A172 (cell line): Measurements from ENCODE around the gene BORCS8. TPM values are rescaled to one million over a fixed set of nuclear protein-coding genes. Genes with fewer than 3 reads are reported as not detected.
"Not testable (repeated sequence)": the region's sequence is repeated elsewhere in the genome, so short reads cannot be mapped to it uniquely, and the experiment has no call there.

Source experiments
- DNase-seq: peaks from one replicate; pipeline ENCODE4 v3.0.0-alpha.2; 2015; ENCODE audit warnings: low spot score
- total RNA-seq: library from RNA; depleted of rRNA; stranded (reverse); fragments of >200 nt; shearing (Covaris generic); gene quantifications from 2 replicates; pipeline ENCODE4 v1.2.3, GENCODE V29; 2014; rRNA removed

The BORCS8 gene
- total RNA-seq, 1 experiment from 2014 or later = 25.6 TPM

DNA sequence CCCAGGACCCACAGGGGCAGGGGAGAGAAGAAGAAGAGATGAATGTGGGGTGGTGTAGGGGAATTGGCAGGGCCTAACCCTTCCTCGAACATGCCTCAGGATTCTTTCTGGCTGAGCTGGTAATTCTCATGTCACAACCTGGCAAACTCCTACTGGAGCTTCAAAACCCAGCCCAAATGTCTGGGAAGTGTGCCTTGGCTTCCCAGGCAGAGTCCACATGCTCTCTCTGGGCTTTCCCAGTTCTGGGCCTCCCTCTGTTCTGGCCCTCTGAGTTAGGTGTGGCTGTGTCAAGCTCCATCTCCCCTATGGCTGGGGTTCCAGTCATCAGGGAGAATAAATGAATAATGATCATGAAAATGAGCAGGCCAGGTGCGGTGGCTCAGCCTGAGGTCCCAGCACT, 42.5 kb downstream of the BORCS8 start:
- no peak for DNase-seq

DNA sequence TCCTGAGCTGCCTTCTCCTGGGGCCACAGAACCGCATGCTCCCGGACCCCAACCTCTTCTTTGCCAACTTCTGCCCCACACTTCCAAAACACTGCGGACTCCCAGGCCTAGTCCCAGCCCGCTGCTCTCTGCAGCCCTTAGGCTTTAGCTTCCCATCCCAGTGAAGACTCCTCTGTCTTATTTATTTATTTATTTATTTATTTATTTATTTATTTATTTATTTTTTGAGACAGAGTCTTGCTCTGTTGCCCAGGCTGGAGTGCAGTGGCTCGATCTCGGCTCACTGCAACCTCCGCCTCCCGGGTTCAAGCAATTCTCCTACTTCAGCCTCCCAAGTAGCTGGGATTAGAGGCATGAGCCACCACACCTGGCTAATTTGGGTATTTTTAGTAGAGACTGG, 43.4 kb downstream of the BORCS8 start:
- DNase-seq = not testable (repeated sequence)

DNA sequence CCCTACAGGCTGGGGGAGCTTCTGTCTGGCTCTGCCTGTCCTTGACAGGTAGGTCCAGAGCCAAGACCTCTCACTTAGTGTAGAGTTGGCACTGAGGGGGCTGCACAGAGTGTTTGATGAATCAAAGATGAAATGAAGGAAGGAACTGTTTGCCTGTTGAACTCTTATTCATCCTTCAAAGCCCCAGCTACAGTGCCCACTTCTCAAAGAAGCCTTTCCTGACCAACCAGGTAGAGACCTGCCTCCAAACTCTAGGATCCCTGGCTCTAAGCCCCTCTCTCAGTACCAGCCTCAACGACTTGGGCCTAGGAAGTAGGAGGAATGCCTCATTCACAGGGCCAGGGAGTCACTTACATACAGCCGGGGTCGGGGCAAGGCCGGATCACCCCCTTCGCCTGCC, 44.6 kb downstream of the BORCS8 start:
- DNase-seq = no peak

DNA sequence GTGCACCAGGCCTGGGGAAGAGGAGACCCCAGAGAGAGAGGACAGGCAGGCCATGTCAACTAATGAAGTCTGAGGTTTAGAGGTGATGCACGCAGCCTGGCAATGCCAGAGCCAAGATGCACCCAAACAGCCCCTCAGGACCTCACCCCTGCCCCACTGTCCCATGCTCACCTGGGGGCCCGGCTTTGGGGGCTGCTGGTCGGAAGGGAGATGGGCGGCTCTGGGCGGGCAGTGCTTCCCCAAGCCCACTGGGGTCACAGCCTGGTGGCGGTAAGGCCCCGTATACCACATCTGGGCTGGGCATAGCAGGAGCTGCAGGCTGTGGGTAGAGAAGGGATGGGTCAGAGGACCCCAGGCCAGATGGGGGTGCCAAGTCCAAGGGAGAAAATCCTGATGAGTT, 45.1 kb downstream of the BORCS8 start:
- no peak for DNase-seq

DNA sequence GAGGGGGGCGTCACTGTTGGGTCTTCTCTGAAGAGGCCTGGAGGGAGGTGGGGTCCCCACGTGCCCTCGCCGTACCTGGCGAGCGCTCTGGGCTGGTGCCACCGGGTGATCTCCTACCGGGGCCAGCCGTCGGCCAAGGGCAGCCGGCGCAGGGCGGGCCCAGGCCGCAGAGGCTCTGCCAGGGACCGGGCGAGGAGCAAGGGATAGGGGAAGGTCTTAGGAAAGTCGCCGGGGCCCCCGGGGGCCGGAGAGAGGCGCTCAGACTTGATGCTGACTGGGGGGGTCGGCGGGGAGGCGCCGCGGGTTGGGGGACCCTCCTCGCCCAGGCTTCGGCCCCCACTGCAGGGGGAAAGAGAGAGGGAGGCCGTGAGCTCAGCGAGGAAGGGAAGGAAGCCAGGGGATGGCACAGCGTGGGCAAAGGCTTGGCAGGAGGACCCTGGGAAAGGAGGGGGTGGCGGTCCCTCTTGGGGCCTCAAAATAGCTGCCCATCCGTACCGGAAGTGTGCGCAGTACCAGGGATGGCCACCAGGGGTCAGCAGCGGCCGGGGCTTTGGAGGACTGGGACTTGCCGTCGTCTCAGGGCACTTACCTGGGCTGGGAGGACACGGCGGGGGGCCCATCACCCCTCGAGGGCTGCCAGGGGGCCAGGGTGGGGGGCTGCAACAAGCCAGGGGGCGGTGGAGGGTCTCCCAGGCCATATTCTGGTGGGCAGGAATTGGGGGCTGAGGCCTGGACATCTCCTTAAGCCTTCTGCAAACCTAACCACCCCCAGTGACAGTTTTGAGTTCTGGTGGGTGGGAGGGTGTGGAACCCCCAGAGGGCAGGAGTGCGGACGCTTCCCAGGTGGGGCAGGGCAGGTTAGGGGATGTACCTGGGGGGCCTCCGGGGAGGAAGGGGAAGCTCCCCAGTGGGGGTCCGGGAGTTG, 46.0 kb downstream of the BORCS8 start:
- DNase-seq = peak; percentile 34

DNA sequence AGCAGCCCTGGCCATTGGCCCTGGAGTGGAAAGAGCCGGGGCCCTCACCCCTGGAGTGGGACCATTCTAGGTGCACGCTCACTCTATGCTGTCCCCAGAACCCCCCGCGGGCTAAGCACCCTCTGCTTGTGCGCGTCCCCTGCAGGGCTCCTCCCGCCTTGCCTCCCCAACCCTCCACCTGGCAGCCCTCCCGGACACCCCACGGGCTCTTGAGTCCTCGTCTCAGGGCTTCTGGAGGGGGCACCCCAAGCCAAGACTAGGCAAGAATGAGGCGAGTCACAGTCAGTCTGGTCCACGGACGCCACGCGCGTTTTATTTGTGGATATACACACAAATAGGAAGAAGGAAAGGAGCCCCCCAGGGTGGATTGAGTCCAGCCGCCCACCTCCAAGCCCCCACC, 46.7 kb downstream of the BORCS8 start:
- no peak for DNase-seq

DNA sequence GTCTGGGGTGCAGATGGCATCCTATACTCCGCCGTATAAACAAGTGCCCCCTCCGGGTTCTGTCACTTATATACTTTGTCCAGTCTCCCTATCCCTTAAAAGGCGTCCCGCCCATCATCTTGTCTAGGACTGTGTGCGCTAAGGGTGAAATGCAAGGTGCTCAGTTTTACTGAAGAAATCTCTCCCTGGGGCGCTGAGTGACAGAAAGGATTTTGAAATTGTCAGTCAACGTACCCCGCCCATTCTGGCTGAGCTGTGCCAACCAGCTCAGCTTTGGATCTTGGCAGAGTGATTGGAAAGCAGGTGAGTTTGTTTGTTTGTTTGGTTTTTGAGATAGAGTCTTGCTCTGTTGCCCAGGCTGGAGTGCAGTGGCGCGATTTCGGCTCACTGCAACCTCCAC, 49.6 kb downstream of the BORCS8 start:
- DNase-seq = no peak

DNA sequence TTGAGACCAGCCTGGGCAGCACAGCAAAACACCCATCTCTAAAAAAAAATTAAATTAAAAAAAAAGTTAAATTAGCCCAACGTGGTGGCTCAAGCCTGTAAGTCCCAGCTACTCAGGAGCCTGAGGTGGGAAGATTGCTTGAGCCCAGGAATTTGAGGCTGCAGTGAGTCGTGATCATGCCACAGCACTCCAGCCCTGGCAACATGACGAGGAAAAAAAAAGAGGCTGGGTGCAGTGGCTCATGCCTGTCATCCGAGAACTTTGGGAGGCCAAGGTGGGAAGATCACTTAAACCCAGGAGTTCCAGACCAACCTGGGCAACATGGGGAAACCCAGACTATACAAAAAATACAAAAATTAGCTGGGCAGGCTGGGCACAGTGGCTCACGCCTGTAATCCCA, 51.5 kb downstream of the BORCS8 start:
- no peak for DNase-seq

DNA sequence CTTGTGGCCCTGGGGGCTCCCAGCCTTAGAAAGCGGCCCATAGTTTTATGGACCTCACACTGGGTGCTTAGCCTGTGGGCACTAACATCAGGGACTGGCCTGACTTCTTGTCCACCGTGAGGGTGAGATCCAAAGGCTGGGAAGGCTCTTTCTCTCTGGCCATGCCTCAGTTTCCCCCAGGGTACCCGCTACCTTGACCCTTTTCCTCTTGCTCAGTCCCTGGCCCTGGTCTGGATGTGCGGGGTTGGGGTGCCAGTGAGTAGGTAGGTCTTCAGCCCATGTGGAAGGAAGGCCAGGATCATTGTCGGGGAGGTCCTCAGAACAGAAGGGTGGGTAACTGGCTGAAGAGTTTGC, 52.1 kb downstream of the BORCS8 start:
- no peak for DNase-seq

DNA sequence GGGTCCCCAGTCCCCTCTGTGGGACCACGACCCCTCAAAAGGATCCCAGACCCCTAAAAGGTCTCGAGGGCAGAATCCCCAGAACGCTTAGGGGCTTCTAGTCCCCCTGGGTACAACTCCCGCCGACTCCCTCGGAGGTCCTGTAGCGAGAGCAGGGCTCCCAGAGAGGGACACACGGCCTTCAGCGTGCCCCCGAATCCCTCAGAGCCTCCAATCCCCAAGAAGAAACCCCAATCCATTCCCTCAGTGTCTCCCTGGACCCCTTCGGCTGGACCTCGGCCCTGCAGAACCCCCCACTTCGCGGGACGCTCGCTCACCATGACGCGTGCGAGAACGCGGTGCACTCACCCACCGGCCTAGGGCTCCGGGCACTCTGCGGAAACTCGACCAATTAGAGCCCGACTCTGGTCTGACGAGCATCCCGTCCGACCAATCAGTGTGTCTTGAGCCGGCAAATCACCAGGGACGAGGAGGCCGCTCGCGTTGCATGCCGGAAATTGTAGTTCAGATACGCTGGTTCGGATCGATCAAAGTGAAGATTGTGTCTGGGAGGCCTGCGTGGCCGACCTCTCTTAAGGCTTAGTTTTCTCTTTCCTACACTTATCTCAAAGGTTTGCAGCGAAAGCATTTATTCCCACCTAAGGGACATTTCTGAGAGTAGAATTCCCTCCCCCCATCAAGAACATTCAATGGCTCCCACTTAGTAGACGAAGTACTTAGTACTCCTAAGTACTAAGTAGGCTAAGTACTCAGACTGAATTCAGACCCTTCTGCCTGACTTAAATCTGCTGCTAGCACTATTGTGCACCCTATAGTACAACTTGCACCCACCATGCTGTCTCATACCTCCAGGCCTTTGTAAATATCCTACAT, 53.6 kb downstream of the BORCS8 start, which contains the start of gene TMEM161A:
Gene TMEM161A (minus strand): TSS at position 370 of the 873 bp plus-strand sequence. CDS start 50 bp downstream, at position 320.
- peak; percentile 98 for DNase-seq

DNA sequence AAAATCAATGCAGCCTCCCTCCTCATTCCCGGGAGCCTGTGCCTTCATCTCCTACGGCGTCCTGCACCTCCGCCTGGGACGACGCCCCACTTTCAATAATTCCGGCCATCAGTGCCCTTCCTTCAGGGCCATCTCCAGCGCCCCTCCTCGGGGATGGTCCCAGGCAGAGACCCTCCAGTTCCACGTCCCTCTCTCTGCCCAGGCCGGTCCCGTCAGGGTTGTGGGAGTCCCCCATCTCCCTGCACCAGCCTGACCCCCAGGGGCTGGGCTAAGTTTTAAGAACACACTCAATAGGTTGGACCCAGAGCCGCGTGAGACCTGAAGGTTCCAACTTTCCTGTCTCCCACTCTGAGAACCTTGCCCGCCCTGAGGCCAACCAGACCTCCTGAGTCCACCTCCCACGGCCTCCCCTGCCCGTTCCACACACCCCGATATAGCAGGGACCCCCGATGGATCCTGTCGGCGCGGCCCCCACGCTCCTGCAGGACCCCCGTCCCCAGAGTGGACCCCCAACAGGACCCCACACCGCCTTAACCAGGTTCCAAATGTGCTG, 54.3 kb downstream of the BORCS8 start:
- DNase-seq = no peak

DNA sequence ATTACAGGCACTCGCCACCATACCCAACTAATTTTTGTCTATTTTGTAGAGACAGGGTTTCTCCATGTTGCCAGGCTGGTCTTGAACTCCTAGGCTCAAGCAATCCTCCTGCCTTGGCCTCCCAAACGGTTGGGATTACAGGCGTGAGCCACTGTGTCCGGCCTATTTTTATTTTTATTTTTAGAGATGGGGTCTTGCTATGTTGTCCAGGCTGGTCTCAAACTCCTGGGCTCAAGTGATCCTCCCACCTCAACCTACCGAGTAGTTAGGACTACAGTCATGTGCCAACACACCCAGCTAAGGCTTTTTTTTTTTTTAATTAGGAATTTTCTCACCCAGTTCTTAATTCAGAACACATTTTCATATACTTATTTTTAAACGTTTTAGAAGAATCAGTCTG, 56.2 kb downstream of the BORCS8 start:
- DNase-seq = not testable (repeated sequence)

DNA sequence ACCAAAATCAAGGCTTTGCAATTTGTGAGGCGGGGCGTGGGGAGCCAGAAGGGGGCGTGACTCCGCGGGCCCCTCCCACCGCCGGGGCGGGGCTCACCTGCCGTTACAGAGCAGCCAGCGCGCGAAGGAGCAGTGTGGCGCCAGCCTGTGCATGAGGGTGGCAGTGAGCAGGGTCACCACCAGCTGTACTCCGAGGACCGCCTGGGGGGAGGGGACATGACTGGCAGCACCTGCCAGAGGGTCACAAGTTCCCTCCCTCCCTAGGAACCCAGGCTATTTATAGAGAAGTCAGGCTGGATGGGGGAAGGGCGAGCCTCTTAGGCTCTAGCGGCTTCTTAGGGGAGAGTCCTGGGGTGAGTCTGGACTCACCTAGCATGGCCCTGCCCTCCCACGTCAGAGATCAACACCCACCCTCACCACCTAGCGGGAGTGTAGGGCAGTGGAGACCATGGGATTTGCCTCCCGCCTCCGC, 57.2 kb downstream of the BORCS8 start:
- no peak for DNase-seq

DNA sequence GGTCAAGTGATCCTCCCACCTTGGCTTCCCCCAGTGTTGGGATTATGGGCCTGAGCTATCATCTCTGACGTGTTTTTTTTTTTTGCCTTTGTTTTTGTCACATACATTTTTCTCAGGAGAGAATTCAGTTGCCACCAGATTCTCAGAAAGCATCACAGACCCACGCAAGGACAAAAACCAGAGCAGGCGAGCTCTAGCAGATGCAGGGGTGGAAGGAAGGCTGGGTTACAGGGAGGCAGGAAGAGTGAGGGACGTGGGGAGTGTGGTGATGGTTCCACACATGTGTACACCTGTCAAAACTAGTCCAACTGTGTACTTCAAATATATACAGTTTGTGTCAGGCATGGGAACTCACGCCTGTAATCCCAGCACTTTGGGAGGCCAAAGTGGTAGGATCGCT, 58.0 kb downstream of the BORCS8 start:
- no peak for DNase-seq

DNA sequence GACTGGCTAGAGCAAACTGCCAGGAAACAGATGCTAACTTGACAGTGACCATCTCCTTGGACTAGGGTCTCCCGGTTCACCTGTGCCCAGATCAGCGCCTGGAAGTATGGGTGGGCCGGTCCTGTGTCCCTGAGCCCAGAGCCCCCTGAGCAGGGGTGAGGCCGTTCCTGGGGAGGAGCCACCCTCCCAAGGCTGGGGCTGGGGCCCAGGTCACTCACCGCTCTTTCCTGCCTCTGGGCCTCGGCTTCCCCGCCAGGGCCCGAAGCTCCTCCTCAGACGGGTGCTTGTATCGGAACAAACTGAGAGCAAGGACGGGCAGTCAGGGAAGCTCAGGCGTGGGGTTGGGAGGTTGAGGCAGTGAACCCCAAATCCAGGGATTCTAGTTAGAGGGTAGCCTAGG, 59.0 kb downstream of the BORCS8 start:
- no peak for DNase-seq

DNA sequence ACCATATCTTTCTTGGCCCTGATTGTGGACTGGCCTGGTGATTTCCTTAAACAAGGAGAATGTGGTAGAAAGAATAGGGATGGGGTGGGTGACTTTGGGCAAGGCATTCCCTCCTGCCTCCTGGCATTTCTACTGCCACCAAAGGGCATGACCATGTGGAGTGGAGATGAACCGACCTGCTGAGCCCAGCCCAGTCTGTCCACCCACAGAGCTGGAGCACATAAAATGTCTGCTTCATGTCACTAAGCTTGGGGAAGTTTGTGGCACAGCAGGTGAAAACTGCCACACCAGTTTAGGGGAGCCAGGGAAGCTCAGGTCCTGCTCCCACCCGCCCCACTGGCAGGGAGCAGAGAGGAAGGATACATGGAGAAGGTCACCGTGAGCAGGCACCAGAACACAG, 60.0 kb downstream of the BORCS8 start:
- no peak for DNase-seq

Other genes with a start within 250 kb of the BORCS8 start
- 47.7 and 48.9 TPM in 2 replicates for gene SUGP2, start 158.6 kb downstream of the BORCS8 start, total RNA-seq
- 77.1 and 79.5 TPM in 2 replicates for gene ARMC6, start 158.5 kb downstream of the BORCS8 start, total RNA-seq
- gene SLC25A42, start 128.2 kb downstream of the BORCS8 start, total RNA-seq = 4.0 and 5.0 TPM in 2 replicates
- gene TMEM161A, start 53.7 kb downstream of the BORCS8 start, total RNA-seq = 29.1 and 31.5 TPM in 2 replicates
- not detected in 2 replicates for gene MEF2B, start 21.9 kb downstream of the BORCS8 start, total RNA-seq
- gene RFXANK, start 106 bp upstream of the BORCS8 start, total RNA-seq = 122 TPM in 2 replicates
- 30.3 and 30.6 TPM in 2 replicates for gene NR2C2AP, start 11.3 kb upstream of the BORCS8 start, total RNA-seq
- gene NCAN, start 19.8 kb upstream of the BORCS8 start, total RNA-seq = not detected in 2 replicates
- not detected in 2 replicates for gene TM6SF2, start 81.1 kb upstream of the BORCS8 start, total RNA-seq
- gene SUGP1, start 128.4 kb upstream of the BORCS8 start, total RNA-seq = 24.0 and 34.2 TPM in 2 replicates
- gene MAU2, start 128.7 kb upstream of the BORCS8 start, total RNA-seq = 23.8 and 24.0 TPM in 2 replicates
- gene GATAD2A, start 213.5 kb upstream of the BORCS8 start, total RNA-seq = 62.1 and 84.0 TPM in 2 replicates